HCT116 (cell line): ENCODE results near the gene CALD1. TPM values are rescaled to one million over a fixed set of nuclear protein-coding genes. Genes with fewer than 3 reads are reported as not detected.

Experiments
- ATAC-seq: fragments of 200-7000 bp; cut with Tn5 transposase; 2 replicates; pipeline ENCODE4 v1.9.1; 2020; ENCODE audit warnings: mild to moderate bottlenecking, moderate library complexity
- BruUV-seq: library from RNA; stranded (reverse); fragments of 400-500 nt; replicated peaks from 2 replicates; lab custom pipeline; 2021; lab: Mats Ljungman, UMichigan
- CTCF ChIA-PET: fragments of 300-600 bp; sonication (Branson Sonifier 250); formaldehyde crosslinking; loops from one replicate; lab custom pipeline; 2021; ENCODE audit warnings: antibody characterized with exemption; lab: Charles Lee
- POLR2A ChIA-PET: fragments of 300-600, 350-600 bp; sonication (Branson Sonifier 250); formaldehyde crosslinking; loops from one replicate; lab custom pipeline; 2021; ENCODE audit warnings: antibody characterized with exemption; lab: Charles Lee
- RAD21 ChIA-PET, 2 experiments: fragments of 300-600 bp; sonication (Branson Sonifier 250); formaldehyde crosslinking; loops; one replicate each; lab custom pipeline; 2023; ENCODE audit warnings: low total read pairs in 2 of 2; ENCODE audit not compliant: uncharacterized antibody in 2 of 2, unreplicated experiment in 2 of 2, low non-redundant PET in 1 of 2; lab: Charles Lee
- DNase-seq: peaks from one replicate; pipeline ENCODE4 v3.0.0-alpha.2; 2010; ENCODE audit warnings: low read depth, low spot score
- H2AFZ ChIP-seq: fragments of 200-600 bp; shearing (Covaris generic), sonication (generic); 2 replicates; pipeline ENCODE4 v1.6.1; 2017; ENCODE audit warnings: low read depth, mixed run types, mixed read lengths, antibody characterized with exemption, low read length; ENCODE audit not compliant: poor library complexity, severe bottlenecking
- H3K27ac ChIP-seq: 2 replicates; pipeline ENCODE4 v1.5.1; 2012; ENCODE audit warnings: low read depth, low read length
- H3K27me3 ChIP-seq: fragments of 200-600 bp; sonication (generic); 2 replicates; pipeline ENCODE4 v1.6.1; 2016; ENCODE audit warnings: mixed run types, low read length, mixed read lengths; ENCODE audit not compliant: insufficient read depth
- H3K36me3 ChIP-seq, 2 experiments: fragments of 200-500 bp in 1 of 2; fragments of 200-600 bp in 1 of 2; sonication (Bioruptor generic) in 1 of 2; sonication (generic) in 1 of 2; 2 replicates each; pipeline versions ENCODE4 v1.5.1 to v1.6.1; 2014 to 2016; ENCODE audit warnings: low read length in 2 of 2, inconsistent platforms in 1 of 2, mixed read lengths in 1 of 2, mixed run types in 1 of 2; ENCODE audit not compliant: insufficient read depth in 2 of 2, control insufficient read depth in 1 of 2
- H3K4me1 ChIP-seq, 2 experiments: fragments of 200-600 bp in 1 of 2; sonication (generic) in 1 of 2; 2 replicates each; pipeline versions ENCODE4 v1.5.1 to v1.6.1; 2012 to 2017; ENCODE audit warnings: low read length in 2 of 2, inconsistent platforms in 1 of 2, mild to moderate bottlenecking in 1 of 2, mixed read lengths in 1 of 2, mixed run types in 1 of 2, moderate library complexity in 1 of 2; ENCODE audit not compliant: insufficient read depth in 2 of 2, control insufficient read depth in 1 of 2
- H3K4me2 ChIP-seq: fragments of 200-600 bp; sonication (generic); 2 replicates; pipeline ENCODE4 v1.6.1; 2017; ENCODE audit warnings: mixed run types, low read length, mixed read lengths
- H3K4me3 ChIP-seq, 2 experiments: fragments of 200-600 bp in 1 of 2; sonication (generic) in 1 of 2; replicated peaks in 1 of 2; 2 replicates each; pipeline ENCODE4 v1.5.1; 2011 to 2016; ENCODE audit warnings: low read length in 2 of 2, control low read depth in 1 of 2, low read depth in 1 of 2, mild to moderate bottlenecking in 1 of 2, mixed read lengths in 1 of 2, mixed run types in 1 of 2
- H3K79me2 ChIP-seq: fragments of 200-600 bp; sonication (generic); 2 replicates; pipeline ENCODE4 v1.6.1; 2017; ENCODE audit warnings: mild to moderate bottlenecking, mixed run types, low read length, moderate library complexity, mixed read lengths; ENCODE audit not compliant: insufficient read depth
- H3K9ac ChIP-seq: fragments of 200-600 bp; sonication (generic); 2 replicates; pipeline ENCODE4 v1.6.1; 2016; ENCODE audit warnings: low read length, mixed read lengths
- H3K9me2 ChIP-seq: fragments of 200-600 bp; sonication (generic), shearing (Covaris generic); 2 replicates; pipeline ENCODE4 v1.6.1; 2017; ENCODE audit warnings: mixed run types, mild to moderate bottlenecking, moderate library complexity; ENCODE audit not compliant: insufficient read depth
- H3K9me3 ChIP-seq, 2 experiments: fragments of 200-500 bp in 1 of 2; fragments of 200-600 bp in 1 of 2; sonication (Bioruptor generic) in 1 of 2; sonication (generic) in 1 of 2; 2 replicates each; pipeline ENCODE4 v1.6.1; 2014 to 2017; ENCODE audit warnings: low read length in 2 of 2, mixed read lengths in 2 of 2, inconsistent platforms in 1 of 2, low read depth in 1 of 2, mild to moderate bottlenecking in 1 of 2, mixed run types in 1 of 2, moderate library complexity in 1 of 2; ENCODE audit not compliant: control insufficient read depth in 1 of 2, insufficient read depth in 1 of 2
- H4K20me1 ChIP-seq: fragments of 200-600 bp; sonication (generic), shearing (Covaris generic); 2 replicates; pipeline ENCODE4 v1.6.1; 2017; ENCODE audit warnings: mixed run types, mild to moderate bottlenecking, moderate library complexity; ENCODE audit not compliant: insufficient read depth
- ATF3 ChIP-seq: IDR thresholded peaks from 2 replicates; pipeline ENCODE4 v1.6.1; 2012
- CEBPB ChIP-seq: IDR thresholded peaks from 2 replicates; pipeline ENCODE4 v1.6.1; 2012; ENCODE audit warnings: low read depth
- CTCF ChIP-seq, 3 experiments: fragments of 200-600 bp in 1 of 3; sonication (generic) in 1 of 3; IDR thresholded peaks in 2 of 3; conservative IDR thresholded peaks in 1 of 3; 2 replicates each; pipeline ENCODE4 v1.5.1; 2012 to 2017; ENCODE audit warnings: low read depth in 2 of 3, low read length in 2 of 3, antibody characterized with exemption in 1 of 3, borderline replicate concordance in 1 of 3, control low read depth in 1 of 3, mild to moderate bottlenecking in 1 of 3, mixed read lengths in 1 of 3, mixed run types in 1 of 3, moderate library complexity in 1 of 3; ENCODE audit not compliant: insufficient read depth in 1 of 3
- EGR1 ChIP-seq: IDR thresholded peaks from 2 replicates; pipeline ENCODE4 v1.6.1; 2012; ENCODE audit warnings: low read depth
- EZH2 ChIP-seq: fragments of 200-600 bp; sonication (generic); IDR thresholded peaks from 2 replicates; pipeline ENCODE4 v1.6.1; 2017; ENCODE audit warnings: antibody characterized with exemption, mixed run types
- FOSL1 ChIP-seq: IDR thresholded peaks from 2 replicates; pipeline ENCODE4 v1.6.1; 2012; ENCODE audit warnings: low read depth
- JUND ChIP-seq: IDR thresholded peaks from 2 replicates; pipeline ENCODE4 v1.6.1; 2012
- MAX ChIP-seq: IDR thresholded peaks from 2 replicates; pipeline ENCODE4 v1.6.1; 2012
- POLR2A ChIP-seq: IDR thresholded peaks from 2 replicates; pipeline ENCODE4 v1.7.0; 2011; ENCODE audit warnings: borderline replicate concordance; ENCODE audit not compliant: insufficient read depth, insufficient read length; ENCODE audit errors: extremely low read depth
- POLR2AphosphoS5 ChIP-seq: IDR thresholded peaks from 2 replicates; pipeline ENCODE4 v1.6.1; 2011; ENCODE audit warnings: mild to moderate bottlenecking, low read depth, low read length, moderate library complexity
- SIN3A ChIP-seq: IDR thresholded peaks from 2 replicates; pipeline ENCODE4 v1.6.1; 2012; ENCODE audit warnings: low read depth
- SP1 ChIP-seq: IDR thresholded peaks from 2 replicates; pipeline ENCODE4 v1.6.1; 2012; ENCODE audit warnings: low read depth
- SRF ChIP-seq: IDR thresholded peaks from 2 replicates; pipeline ENCODE4 v1.6.1; 2012; ENCODE audit warnings: low read depth
- TCF7L2 ChIP-seq: IDR thresholded peaks from 2 replicates; pipeline ENCODE4 v1.7.0; 2011; ENCODE audit warnings: borderline replicate concordance, inconsistent platforms; ENCODE audit not compliant: insufficient read depth, insufficient read length; ENCODE audit errors: extremely low read depth
- ZBTB33 ChIP-seq: IDR thresholded peaks from 2 replicates; pipeline ENCODE4 v1.6.1; 2011; ENCODE audit warnings: mild to moderate bottlenecking, low read length, moderate library complexity; ENCODE audit not compliant: insufficient replicate concordance; ENCODE audit errors: extremely low read depth
- ZFX ChIP-seq: fragments of 450-650 bp; IDR thresholded peaks from 2 replicates; pipeline ENCODE4 v1.6.1; 2017
- intact Hi-C: fragments of 100-400 bp; cut with micrococcal nuclease; formaldehyde crosslinking; loops from 2 replicates; pipeline ENCODE4 v1.10.0; 2022
- total RNA-seq: library from RNA; stranded (reverse); gene quantifications from one replicate; pipeline ENCODE4 v1.2.1, GENCODE V29; 2021; ENCODE audit not compliant: unreplicated experiment

Gene CALD1
- total RNA-seq, 1 experiment from 2014 or later, result 66.8 TPM

- no peak for TF ChIP-seq SIN3A
- TF ChIP-seq TCF7L2, result no peak
- no peak for TF ChIP-seq POLR2AphosphoS5
- TF ChIP-seq FOSL1, result no peak
- TF ChIP-seq SP1, result no peak
- no peak for TF ChIP-seq ZFX
- TF ChIP-seq EGR1, result no peak
- TF ChIP-seq MAX, result no peak
- no peak for TF ChIP-seq POLR2A
- no peak for TF ChIP-seq ZBTB33
- no peak for TF ChIP-seq ATF3
- no peak for TF ChIP-seq EZH2
- no peak for TF ChIP-seq CTCF (IDR thresholded peaks at IDR 0.05 in 2 of 3, conservative IDR thresholded peaks at IDR 0.05 in 1 of 3; ENCODE audit: borderline replicate concordance in 1 of 3, insufficient read depth in 1 of 3, low read depth in 2 of 3, low read length in 2 of 3)
- no peak for TF ChIP-seq JUND
- TF ChIP-seq CEBPB, result no peak
- no peak for TF ChIP-seq SRF
- Histone ChIP-seq H3K79me2 (no peaks in the 10 kb centered on the region), H3K36me3 (no peaks in the 10 kb centered on the region), H3K9me2 (no peaks in the 10 kb centered on the region), H3K9me3 (no peaks in the 10 kb centered on the region), H4K20me1 (no peaks in the 10 kb centered on the region), H3K27me3 (no peaks in the 10 kb centered on the region), H3K27ac (no peak overlapping the region), H3K4me1 (peaks cover 15 to 22% of the 10 kb centered on the region in 2 experiments), H3K4me3 (no peak overlapping the region), H3K9ac (no peak overlapping the region), H2AFZ (no peak overlapping the region), H3K4me2 (no peak overlapping the region)
- ChIA-PET POLR2A (no interaction called here), CTCF (no interaction called here), RAD21 (no interaction called here)
- no TSS peak for BruUV-seq
- DNase-seq (no peak), ATAC-seq (no peak)
- intact Hi-C loops, result no loop called here
These were observed 63.5 kb downstream of the CALD1 start for GRCh38 chr7:134842886-134843430.
